Neural progenitor cell (in vitro differentiated cells): ENCODE data around the gene AKAP1. TPM values are rescaled to one million over a fixed set of nuclear protein-coding genes. Genes with fewer than 3 reads are reported as not detected.
A peak's percentile ranks its signal among the peaks of the same experiment; 100 is the strongest.

ENCODE experiments used
- DNase-seq: peaks from one replicate; pipeline ENCODE4 v3.0.0-alpha.2; 2016; ENCODE audit warnings: low spot score
- H2AFZ ChIP-seq: fragments of 200-600 bp; sonication (generic); replicated peaks from 2 replicates; pipeline ENCODE4 v1.6.1; 2016; ENCODE audit warnings: antibody characterized with exemption
- H3F3A ChIP-seq: fragments of 200-600 bp; sonication (generic); 2 replicates; pipeline ENCODE4 v1.6.1; 2016; ENCODE audit warnings: antibody characterized with exemption, low read depth
- H3K27ac ChIP-seq: fragments of 200-600 bp; sonication (generic); 2 replicates; pipeline ENCODE4 v1.5.1; 2016; ENCODE audit warnings: mild to moderate bottlenecking
- H3K27me3 ChIP-seq: fragments of 200-600 bp; sonication (generic); 2 replicates; pipeline ENCODE4 v1.6.1; 2016; ENCODE audit warnings: mild to moderate bottlenecking, moderate library complexity
- H3K36me3 ChIP-seq: fragments of 200-600 bp; sonication (generic); 2 replicates; pipeline ENCODE4 v1.5.1; 2016
- H3K4me1 ChIP-seq: fragments of 200-600 bp; sonication (generic); 2 replicates; pipeline ENCODE4 v1.6.1; 2016; ENCODE audit warnings: mixed run types
- H3K4me2 ChIP-seq: fragments of 200-600 bp; sonication (generic); 2 replicates; pipeline ENCODE4 v1.6.1; 2016
- H3K4me3 ChIP-seq: fragments of 200-600 bp; sonication (generic); 2 replicates; pipeline ENCODE4 v1.5.1; 2016
- H3K79me2 ChIP-seq: fragments of 200-600 bp; sonication (generic); 2 replicates; pipeline ENCODE4 v1.6.1; 2016; ENCODE audit warnings: low read depth
- H3K9ac ChIP-seq: fragments of 200-600 bp; sonication (generic); 2 replicates; pipeline ENCODE4 v1.6.1; 2016
- H3K9me3 ChIP-seq: fragments of 200-600 bp; sonication (generic); 2 replicates; pipeline ENCODE4 v1.5.1; 2016; ENCODE audit warnings: low read depth
- H4K20me1 ChIP-seq: fragments of 200-600 bp; sonication (generic); 2 replicates; pipeline ENCODE4 v1.6.1; 2016; ENCODE audit warnings: low read depth
- H3K27ac Mint-ChIP-seq: 3 replicates; pipeline ENCODE4 v1.8.0; 2021; ENCODE audit warnings: mixed read lengths
- H3K27me3 Mint-ChIP-seq: 2 replicates; pipeline ENCODE4 v1.8.0; 2022; ENCODE audit warnings: low read depth, mild to moderate bottlenecking, inconsistent platforms, moderate library complexity, mixed read lengths; ENCODE audit not compliant: insufficient read depth
- H3K36me3 Mint-ChIP-seq: 3 replicates; pipeline ENCODE4 v1.8.0; 2021; ENCODE audit warnings: mixed read lengths
- H3K4me1 Mint-ChIP-seq: 3 replicates; pipeline ENCODE4 v1.8.0; 2021; ENCODE audit warnings: mixed read lengths
- H3K4me3 Mint-ChIP-seq: 3 replicates; pipeline ENCODE4 v1.8.0; 2021; ENCODE audit warnings: mild to moderate bottlenecking, moderate library complexity, mixed read lengths
- H3K9me3 Mint-ChIP-seq: 3 replicates; pipeline ENCODE4 v1.8.0; 2020; ENCODE audit warnings: mixed read lengths
- CTCF ChIP-seq: fragments of 200-600 bp; sonication (generic); IDR thresholded peaks from 2 replicates; pipeline ENCODE4 v1.5.1; 2017; ENCODE audit warnings: antibody characterized with exemption, mild to moderate bottlenecking
- EZH2 ChIP-seq: fragments of 200-600 bp; sonication (generic); IDR thresholded peaks from 2 replicates; pipeline ENCODE4 v1.6.1; 2017; ENCODE audit warnings: antibody characterized with exemption, mild to moderate bottlenecking, moderate library complexity
- EZH2phosphoT487 ChIP-seq: fragments of 200-600 bp; sonication (generic); IDR thresholded peaks from 2 replicates; pipeline ENCODE4 v1.6.1; 2017; ENCODE audit warnings: antibody characterized with exemption
- total RNA-seq: library from RNA; depleted of rRNA; stranded (reverse); fragments of >200 nt; gene quantifications from 2 replicates; pipeline ENCODE4 v1.2.3, GENCODE V29; 2015; ENCODE audit warnings: low replicate concordance

Gene AKAP1
- total RNA-seq, 1 donor from 2014 or later, result 8.8 TPM

GRCh38 chr17:57145347-57145746 lies 60.3 kb downstream of the AKAP1 start:
- no peak overlapping the region for H3K9ac ChIP-seq
- DNase-seq, result peak; percentile 85
- Mint-ChIP-seq H3K27ac (peak overlapping the region; percentile 85), H3K36me3 (no peaks in the 10 kb centered on the region), H3K27me3 (peaks cover 5% of the 10 kb centered on the region), H3K4me1 (peaks cover 34% of the 10 kb centered on the region), H3K9me3 (peaks cover 11% of the 10 kb centered on the region), H3K4me3 (peak overlapping the region; percentile 33)
- H3K36me3 ChIP-seq, result no peaks in the 10 kb centered on the region
- peak overlapping the region; percentile 69 for H3K27ac ChIP-seq
- H3K9me3 ChIP-seq, result no peaks in the 10 kb centered on the region
- no peak overlapping the region for H3K4me3 ChIP-seq
- peak overlapping the region; percentile 31 for H3K4me2 ChIP-seq
- peaks cover 27% of the 10 kb centered on the region for H3K4me1 ChIP-seq
- no peaks in the 10 kb centered on the region for H3K27me3 ChIP-seq
- no peak overlapping the region for H2AFZ ChIP-seq
- no peaks in the 10 kb centered on the region for H3K79me2 ChIP-seq
- TF ChIP-seq CTCF (no peak), EZH2phosphoT487 (no peak), EZH2 (no peak)
- H4K20me1 ChIP-seq, result no peaks in the 10 kb centered on the region
- peaks cover 34% of the 10 kb centered on the region for H3F3A ChIP-seq

GRCh38 chr17:57146273-57146672 lies 61.2 kb downstream of the AKAP1 start:
- H3K27ac ChIP-seq, result no peak overlapping the region
- Mint-ChIP-seq H3K27me3 (peaks cover 9% of the 10 kb centered on the region), H3K36me3 (no peaks in the 10 kb centered on the region), H3K4me1 (peaks cover 33% of the 10 kb centered on the region), H3K4me3 (no peak overlapping the region), H3K9me3 (peaks cover 14% of the 10 kb centered on the region), H3K27ac (no peak overlapping the region)
- no peak overlapping the region for H3K4me3 ChIP-seq
- H3F3A ChIP-seq, result peaks cover 34% of the 10 kb centered on the region
- H3K9ac ChIP-seq, result no peak overlapping the region
- TF ChIP-seq EZH2, result no peak
- no peak for TF ChIP-seq CTCF
- no peak for TF ChIP-seq EZH2phosphoT487
- no peaks in the 10 kb centered on the region for H3K9me3 ChIP-seq
- no peaks in the 10 kb centered on the region for H3K27me3 ChIP-seq
- H3K4me2 ChIP-seq, result peak overlapping the region; percentile 27
- H3K36me3 ChIP-seq, result no peaks in the 10 kb centered on the region
- H4K20me1 ChIP-seq, result no peaks in the 10 kb centered on the region
- H3K79me2 ChIP-seq, result no peaks in the 10 kb centered on the region
- H2AFZ ChIP-seq, result no peak overlapping the region
- peaks cover 27% of the 10 kb centered on the region for H3K4me1 ChIP-seq
- DNase-seq, result no peak

GRCh38 chr17:57151798-57152197 lies 66.8 kb downstream of the AKAP1 start:
- no peaks in the 10 kb centered on the region for H3F3A ChIP-seq
- no peaks in the 10 kb centered on the region for H4K20me1 ChIP-seq
- TF ChIP-seq CTCF (no peak), EZH2 (no peak), EZH2phosphoT487 (no peak)
- H2AFZ ChIP-seq, result no peak overlapping the region
- H3K4me1 ChIP-seq, result peaks cover under 1% of the 10 kb centered on the region
- no peaks in the 10 kb centered on the region for H3K9me3 ChIP-seq
- H3K36me3 ChIP-seq, result no peaks in the 10 kb centered on the region
- H3K4me1 Mint-ChIP-seq, result peaks cover 2% of the 10 kb centered on the region
- H3K36me3 Mint-ChIP-seq, result no peaks in the 10 kb centered on the region
- H3K4me2 ChIP-seq, result no peak overlapping the region
- H3K79me2 ChIP-seq, result no peaks in the 10 kb centered on the region
- no peak for DNase-seq
- H3K27me3 Mint-ChIP-seq, result peaks cover 18% of the 10 kb centered on the region
- no peak overlapping the region for H3K27ac ChIP-seq
- H3K9ac ChIP-seq, result no peak overlapping the region
- no peak overlapping the region for H3K4me3 Mint-ChIP-seq
- peaks cover 24% of the 10 kb centered on the region for H3K9me3 Mint-ChIP-seq
- H3K4me3 ChIP-seq, result no peak overlapping the region
- peak overlapping the region; percentile 53 for H3K27ac Mint-ChIP-seq
- H3K27me3 ChIP-seq, result no peaks in the 10 kb centered on the region
